OCI-LY1 (cell line): Measurements from ENCODE around the gene DNMBP.
A peak's percentile ranks its signal among the peaks of the same experiment; 100 is the strongest.

Experiments used
- H2AFZ ChIP-seq: fragments of 200-600 bp; sonication (generic), shearing (Covaris generic); 2 replicates; pipeline ENCODE4 v1.6.0; 2014; ENCODE audit warnings: antibody characterized with exemption, mild to moderate bottlenecking, low read length
- H3F3A ChIP-seq: fragments of 200-600 bp; sonication (generic), shearing (Covaris generic); 2 replicates; pipeline ENCODE4 v1.6.0; 2014; ENCODE audit warnings: mild to moderate bottlenecking, antibody characterized with exemption, low read length, moderate library complexity; ENCODE audit not compliant: insufficient read depth
- H3K27ac ChIP-seq: fragments of 200-600 bp; sonication (generic); 2 replicates; pipeline ENCODE4 v1.5.1; 2014; ENCODE audit warnings: low read length, mixed run types, mild to moderate bottlenecking, low read depth; ENCODE audit not compliant: poor library complexity, severe bottlenecking
- H3K27me3 ChIP-seq: fragments of 200-600 bp; sonication (generic); 2 replicates; pipeline ENCODE4 v1.6.0; 2014; ENCODE audit warnings: antibody characterized with exemption, mild to moderate bottlenecking, low read length, moderate library complexity; ENCODE audit not compliant: insufficient read depth
- H3K36me3 ChIP-seq: fragments of 200-600 bp; sonication (generic); 2 replicates; pipeline ENCODE4 v1.6.1; 2014; ENCODE audit warnings: mild to moderate bottlenecking, antibody characterized with exemption, low read length, moderate library complexity, mixed read lengths; ENCODE audit not compliant: insufficient read depth
- H3K4me1 ChIP-seq: fragments of 200-600 bp; sonication (generic); 2 replicates; pipeline ENCODE4 v1.5.1; 2014; ENCODE audit warnings: mild to moderate bottlenecking, low read length, moderate library complexity; ENCODE audit not compliant: insufficient read depth, severe bottlenecking
- H3K4me2 ChIP-seq: fragments of 200-600 bp; sonication (generic), shearing (Covaris generic); 2 replicates; pipeline ENCODE4 v1.6.1; 2014; ENCODE audit warnings: low read length
- H3K4me3 ChIP-seq: fragments of 200-600 bp; sonication (generic); 2 replicates; pipeline ENCODE4 v1.5.1; 2014; ENCODE audit warnings: low read length, low read depth, mild to moderate bottlenecking, mixed read lengths; ENCODE audit not compliant: poor library complexity, severe bottlenecking
- H3K79me2 ChIP-seq: fragments of 200-600 bp; shearing (Covaris generic); 2 replicates; pipeline ENCODE4 v1.6.1; 2016; ENCODE audit warnings: mixed run types, low read length, mixed read lengths; ENCODE audit not compliant: insufficient read depth
- H3K9ac ChIP-seq: fragments of 200-600 bp; sonication (generic), shearing (Covaris generic); 2 replicates; pipeline ENCODE4 v1.6.1; 2014; ENCODE audit warnings: mild to moderate bottlenecking, low read length, mixed read lengths
- H3K9me2 ChIP-seq: fragments of 200-600 bp; sonication (generic), shearing (Covaris generic); 2 replicates; pipeline ENCODE4 v1.6.1; 2014; ENCODE audit warnings: low read depth, mild to moderate bottlenecking, low read length, mixed read lengths
- H3K9me3 ChIP-seq: fragments of 200-600 bp; shearing (Covaris generic); 2 replicates; pipeline ENCODE4 v1.6.1; 2014; ENCODE audit warnings: low read length, mixed read lengths
- H4K20me1 ChIP-seq: fragments of 200-600 bp; sonication (generic), shearing (Covaris generic); 2 replicates; pipeline ENCODE4 v1.6.0; 2016; ENCODE audit warnings: mild to moderate bottlenecking, low read length; ENCODE audit not compliant: insufficient read depth
- CTCF ChIP-seq: fragments of 200-600 bp; sonication (generic), shearing (Covaris generic); IDR thresholded peaks from 2 replicates; pipeline ENCODE4 v1.5.1; 2017; ENCODE audit warnings: mild to moderate bottlenecking, antibody characterized with exemption, low read length, moderate library complexity, mixed read lengths
- EZH2 ChIP-seq: fragments of 200-600 bp; sonication (generic), shearing (Covaris generic); IDR thresholded peaks from 2 replicates; pipeline ENCODE4 v1.8.0; 2017; ENCODE audit warnings: borderline replicate concordance, mixed run types, mild to moderate bottlenecking, antibody characterized with exemption, low read length, moderate library complexity, mixed read lengths

The DNMBP gene

GRCh38 chr10:99976886-99977665, 32.7 kb downstream of the DNMBP start:
- no peaks in the 10 kb centered on the region for H3K36me3 ChIP-seq
- H3F3A ChIP-seq, result 0 out of 2 replicates have a peak, but pooled peaks cover 5% of the 10 kb centered on the region
- H3K4me3 ChIP-seq, result peak overlapping the region; percentile 15
- peak overlapping the region; percentile 60 for H3K4me2 ChIP-seq
- no peaks in the 10 kb centered on the region for H4K20me1 ChIP-seq
- H3K27me3 ChIP-seq, result no peaks in the 10 kb centered on the region
- H3K4me1 ChIP-seq, result peaks cover 88% of the 10 kb centered on the region
- H2AFZ ChIP-seq, result no peak overlapping the region
- peak overlapping the region; percentile 35 for H3K9ac ChIP-seq
- no peak for TF ChIP-seq CTCF
- H3K27ac ChIP-seq, result peak overlapping the region; percentile 96
- H3K9me3 ChIP-seq, result no peaks in the 10 kb centered on the region
- peaks cover 28% of the 10 kb centered on the region for H3K79me2 ChIP-seq
- no peaks in the 10 kb centered on the region for H3K9me2 ChIP-seq

- peak overlapping the region; percentile 35 for H3K9ac ChIP-seq
- H3F3A ChIP-seq, result 0 out of 2 replicates have a peak, but pooled peaks cover 5% of the 10 kb centered on the region
- H3K4me3 ChIP-seq, result peak overlapping the region; percentile 15
- H3K4me2 ChIP-seq, result peak overlapping the region; percentile 60
- no peaks in the 10 kb centered on the region for H3K27me3 ChIP-seq
- H3K4me1 ChIP-seq, result peaks cover 79% of the 10 kb centered on the region
- H3K9me3 ChIP-seq, result no peaks in the 10 kb centered on the region
- no peaks in the 10 kb centered on the region for H3K9me2 ChIP-seq
- no peaks in the 10 kb centered on the region; the same call in 1 of the 2 replicates for H3K36me3 ChIP-seq
- H2AFZ ChIP-seq, result no peak overlapping the region
- H3K79me2 ChIP-seq, result peaks cover 28% of the 10 kb centered on the region
- H3K27ac ChIP-seq, result peak overlapping the region; percentile 96
- no peaks in the 10 kb centered on the region for H4K20me1 ChIP-seq
- TF ChIP-seq EZH2, result no peak
- TF ChIP-seq CTCF, result no peak
These were observed 33.6 kb downstream of the DNMBP start for GRCh38 chr10:99975942-99976809.

- H3K9ac ChIP-seq, result peak overlapping the region; percentile 35
- no peaks in the 10 kb centered on the region for H3K9me2 ChIP-seq
- H3K4me2 ChIP-seq, result peak overlapping the region; percentile 60
- H3K27ac ChIP-seq, result peak overlapping the region; percentile 96
- TF ChIP-seq EZH2 (no peak), CTCF (no peak)
- H3K4me1 ChIP-seq, result peaks cover 70% of the 10 kb centered on the region
- H3K36me3 ChIP-seq, result peaks cover 3% of the 10 kb centered on the region
- peaks cover 28% of the 10 kb centered on the region for H3K79me2 ChIP-seq
- H3K9me3 ChIP-seq, result no peaks in the 10 kb centered on the region
- H4K20me1 ChIP-seq, result no peaks in the 10 kb centered on the region
- H2AFZ ChIP-seq, result no peak overlapping the region
- H3K4me3 ChIP-seq, result peak overlapping the region; percentile 15
- 0 out of 2 replicates have a peak, but pooled peaks cover 5% of the 10 kb centered on the region for H3F3A ChIP-seq
- no peaks in the 10 kb centered on the region for H3K27me3 ChIP-seq
These were observed 34.5 kb downstream of the DNMBP start for GRCh38 chr10:99975106-99975829.
